HL-60 (cell line): Measurements from ENCODE around the gene TMCO4.

ENCODE experiments used
- DNase-seq, 2 experiments: peaks; one replicate each; pipeline ENCODE4 v3.0.0-alpha.2; 2010 to 2020; ENCODE audit warnings: low read depth in 1 of 2, low spot score in 1 of 2
- H3K27ac ChIP-seq: fragments of 250-450 bp; sonication (Bioruptor Pico); replicated peaks from 2 replicates; pipeline ENCODE4 v1.5.1; 2020; ENCODE audit warnings: mild to moderate bottlenecking, moderate library complexity
- H3K27me3 ChIP-seq: fragments of 250-450 bp; sonication (Bioruptor Pico); 2 replicates; pipeline ENCODE4 v1.5.1; 2021; ENCODE audit warnings: mild to moderate bottlenecking, moderate library complexity; ENCODE audit not compliant: insufficient read depth, poor library complexity, severe bottlenecking
- H3K4me3 ChIP-seq: replicated peaks from 2 replicates; pipeline ENCODE4 v1.5.1; 2011; ENCODE audit warnings: mild to moderate bottlenecking, control low read depth, low read length; ENCODE audit not compliant: insufficient read depth
- GABPA ChIP-seq: IDR thresholded peaks from 2 replicates; pipeline ENCODE4 v1.6.1; 2012; ENCODE audit warnings: low read depth
- POLR2AphosphoS5 ChIP-seq: IDR thresholded peaks from 2 replicates; pipeline ENCODE4 v1.6.1; 2012; ENCODE audit warnings: low read depth
- SPI1 ChIP-seq: IDR thresholded peaks from 2 replicates; pipeline ENCODE4 v1.6.1; 2012; ENCODE audit warnings: low read depth, mild to moderate bottlenecking, borderline replicate concordance
- TF ChIP-seq, protein P1 (sequence below): IDR thresholded peaks from 2 replicates; pipeline ENCODE4 v1.6.1; 2012; ENCODE audit warnings: low read depth; ENCODE audit not compliant: insufficient replicate concordance
- TF ChIP-seq, protein P2 (sequence below): IDR thresholded peaks from one replicate; pipeline ENCODE4 v1.5.1; 2011; ENCODE audit warnings: low read length, control low read depth, inconsistent platforms; ENCODE audit not compliant: insufficient read depth

The TMCO4 gene

DNA sequence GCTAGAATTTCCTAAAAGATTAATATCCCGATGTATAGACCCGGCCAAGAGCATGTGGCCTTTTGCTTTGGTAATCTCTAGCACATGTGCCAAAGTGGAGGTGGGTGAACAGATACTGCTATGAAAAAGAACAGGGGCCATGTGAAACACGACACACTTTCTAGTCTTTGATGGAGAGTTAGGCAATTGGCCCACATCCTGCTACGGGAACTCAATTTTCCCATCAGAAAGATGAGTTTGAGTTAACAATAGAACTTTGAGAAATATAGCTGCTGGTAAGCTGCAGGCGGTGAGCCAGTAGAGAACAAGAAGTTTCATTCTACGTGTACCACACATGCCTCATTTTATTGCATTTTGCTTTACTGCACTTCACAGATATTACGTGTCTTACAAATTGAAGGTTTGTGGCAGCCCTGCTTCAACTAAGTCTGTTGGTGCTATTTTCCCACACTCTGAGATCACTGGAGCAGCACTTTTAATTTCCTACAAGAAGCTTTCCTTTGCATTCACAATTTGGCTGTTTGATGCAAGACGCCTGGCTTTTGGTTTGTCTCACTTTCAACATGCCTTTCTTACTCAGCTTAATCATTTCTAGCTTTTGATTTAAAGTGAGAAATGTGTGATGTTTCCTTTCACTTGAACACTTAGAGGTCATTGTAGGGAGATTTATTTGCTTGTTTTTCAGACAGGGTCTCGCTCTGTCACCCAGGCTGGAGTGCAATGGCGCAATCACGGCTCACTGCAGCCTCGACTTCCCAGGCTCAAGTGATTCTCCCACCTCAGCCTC lies 88.7 kb downstream of the TMCO4 start:
- TF ChIP-seq, protein P1, sequence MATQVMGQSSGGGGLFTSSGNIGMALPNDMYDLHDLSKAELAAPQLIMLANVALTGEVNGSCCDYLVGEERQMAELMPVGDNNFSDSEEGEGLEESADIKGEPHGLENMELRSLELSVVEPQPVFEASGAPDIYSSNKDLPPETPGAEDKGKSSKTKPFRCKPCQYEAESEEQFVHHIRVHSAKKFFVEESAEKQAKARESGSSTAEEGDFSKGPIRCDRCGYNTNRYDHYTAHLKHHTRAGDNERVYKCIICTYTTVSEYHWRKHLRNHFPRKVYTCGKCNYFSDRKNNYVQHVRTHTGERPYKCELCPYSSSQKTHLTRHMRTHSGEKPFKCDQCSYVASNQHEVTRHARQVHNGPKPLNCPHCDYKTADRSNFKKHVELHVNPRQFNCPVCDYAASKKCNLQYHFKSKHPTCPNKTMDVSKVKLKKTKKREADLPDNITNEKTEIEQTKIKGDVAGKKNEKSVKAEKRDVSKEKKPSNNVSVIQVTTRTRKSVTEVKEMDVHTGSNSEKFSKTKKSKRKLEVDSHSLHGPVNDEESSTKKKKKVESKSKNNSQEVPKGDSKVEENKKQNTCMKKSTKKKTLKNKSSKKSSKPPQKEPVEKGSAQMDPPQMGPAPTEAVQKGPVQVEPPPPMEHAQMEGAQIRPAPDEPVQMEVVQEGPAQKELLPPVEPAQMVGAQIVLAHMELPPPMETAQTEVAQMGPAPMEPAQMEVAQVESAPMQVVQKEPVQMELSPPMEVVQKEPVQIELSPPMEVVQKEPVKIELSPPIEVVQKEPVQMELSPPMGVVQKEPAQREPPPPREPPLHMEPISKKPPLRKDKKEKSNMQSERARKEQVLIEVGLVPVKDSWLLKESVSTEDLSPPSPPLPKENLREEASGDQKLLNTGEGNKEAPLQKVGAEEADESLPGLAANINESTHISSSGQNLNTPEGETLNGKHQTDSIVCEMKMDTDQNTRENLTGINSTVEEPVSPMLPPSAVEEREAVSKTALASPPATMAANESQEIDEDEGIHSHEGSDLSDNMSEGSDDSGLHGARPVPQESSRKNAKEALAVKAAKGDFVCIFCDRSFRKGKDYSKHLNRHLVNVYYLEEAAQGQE: no peak
- TF ChIP-seq SPI1 (no peak), POLR2AphosphoS5 (no peak), GABPA (no peak)
- TF ChIP-seq, protein P2, sequence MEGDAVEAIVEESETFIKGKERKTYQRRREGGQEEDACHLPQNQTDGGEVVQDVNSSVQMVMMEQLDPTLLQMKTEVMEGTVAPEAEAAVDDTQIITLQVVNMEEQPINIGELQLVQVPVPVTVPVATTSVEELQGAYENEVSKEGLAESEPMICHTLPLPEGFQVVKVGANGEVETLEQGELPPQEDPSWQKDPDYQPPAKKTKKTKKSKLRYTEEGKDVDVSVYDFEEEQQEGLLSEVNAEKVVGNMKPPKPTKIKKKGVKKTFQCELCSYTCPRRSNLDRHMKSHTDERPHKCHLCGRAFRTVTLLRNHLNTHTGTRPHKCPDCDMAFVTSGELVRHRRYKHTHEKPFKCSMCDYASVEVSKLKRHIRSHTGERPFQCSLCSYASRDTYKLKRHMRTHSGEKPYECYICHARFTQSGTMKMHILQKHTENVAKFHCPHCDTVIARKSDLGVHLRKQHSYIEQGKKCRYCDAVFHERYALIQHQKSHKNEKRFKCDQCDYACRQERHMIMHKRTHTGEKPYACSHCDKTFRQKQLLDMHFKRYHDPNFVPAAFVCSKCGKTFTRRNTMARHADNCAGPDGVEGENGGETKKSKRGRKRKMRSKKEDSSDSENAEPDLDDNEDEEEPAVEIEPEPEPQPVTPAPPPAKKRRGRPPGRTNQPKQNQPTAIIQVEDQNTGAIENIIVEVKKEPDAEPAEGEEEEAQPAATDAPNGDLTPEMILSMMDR: no peak
- H3K4me3 ChIP-seq: no peak overlapping the region
- no peak for DNase-seq
- H3K27ac ChIP-seq: no peak overlapping the region
- H3K27me3 ChIP-seq: no peaks in the 10 kb centered on the region

DNA sequence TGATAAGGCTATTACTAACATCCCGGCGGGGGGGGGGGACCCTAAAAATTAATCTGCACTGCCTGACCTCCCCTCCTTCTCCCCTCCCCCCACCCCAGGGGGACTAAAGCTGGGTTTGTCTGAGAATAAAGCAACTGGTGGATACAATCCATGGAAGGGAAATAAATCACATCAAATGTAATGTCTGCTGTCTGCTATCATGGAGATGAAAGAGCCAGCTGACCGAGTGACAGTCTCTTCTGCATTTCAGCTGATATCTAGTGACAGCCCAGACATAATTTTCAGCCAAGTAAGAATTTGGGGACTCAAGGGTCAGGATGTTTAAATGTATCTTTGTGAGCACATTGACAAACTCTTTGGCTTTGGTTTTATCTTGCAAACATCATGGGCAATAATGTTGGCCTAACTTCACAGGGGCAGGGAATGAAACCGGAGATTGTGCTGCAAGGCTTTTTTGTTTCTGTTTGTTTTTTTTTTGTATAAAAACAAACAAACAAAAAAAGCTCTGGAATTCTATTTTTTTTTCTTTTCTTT lies 90.4 kb downstream of the TMCO4 start:
- H3K27me3 ChIP-seq: no peaks in the 10 kb centered on the region
- DNase-seq: no peak
- TF ChIP-seq POLR2AphosphoS5 (no peak), SPI1 (no peak), GABPA (no peak)
- TF ChIP-seq, protein P1: no peak
- TF ChIP-seq, protein P2: no peak
- no peak overlapping the region for H3K4me3 ChIP-seq
- H3K27ac ChIP-seq: no peak overlapping the region

DNA sequence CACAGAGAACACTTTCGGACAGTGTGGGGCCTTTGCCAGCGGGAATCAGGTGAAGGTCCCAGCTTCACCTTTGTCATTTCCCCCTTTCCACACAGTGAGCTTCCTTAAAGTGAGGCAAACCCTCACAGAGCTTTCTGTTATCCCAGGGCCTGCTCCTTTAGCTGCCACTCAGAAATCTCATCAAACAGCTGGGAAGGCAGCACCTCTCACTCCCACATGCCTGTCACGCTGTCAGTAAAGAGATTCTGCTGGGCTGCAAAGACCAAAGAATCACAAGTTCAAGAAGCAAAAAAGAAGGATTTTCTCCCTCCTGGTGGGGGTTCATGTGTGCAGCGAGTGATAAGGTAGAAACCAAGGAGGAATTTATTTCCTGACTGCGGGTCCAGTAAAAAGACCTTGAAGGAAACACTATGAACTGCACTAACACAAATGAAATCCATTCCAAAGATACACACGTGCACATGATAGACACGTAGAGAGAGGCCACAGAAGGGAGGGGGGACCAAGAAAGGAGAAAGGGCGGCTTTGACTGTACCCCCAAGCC lies 91.1 kb downstream of the TMCO4 start:
- DNase-seq: no peak
- TF ChIP-seq POLR2AphosphoS5 (no peak), SPI1 (no peak), GABPA (no peak)
- TF ChIP-seq, protein P2: no peak
- TF ChIP-seq, protein P1: no peak
- H3K27ac ChIP-seq: no peak overlapping the region
- no peaks in the 10 kb centered on the region for H3K27me3 ChIP-seq
- no peak overlapping the region for H3K4me3 ChIP-seq
